Stimulated activated CD8-positive, alpha-beta memory T cell treated with anti-CD3 and anti-CD28 coated beads, Interleukin-12 subunit alpha, Interleukin-12 subunit beta, amount 100 ng/mL, for 1 hour (primary cell): ENCODE results near the gene GIPC1.
A peak's percentile ranks its signal among the peaks of the same experiment; 100 is the strongest.
"Not testable (repeated sequence)": the region's sequence is repeated elsewhere in the genome, so short reads cannot be mapped to it uniquely, and the experiment has no call there.

Experiments
- DNase-seq: peaks from one replicate; pipeline ENCODE4 v3.0.0-alpha.2; 2020; ENCODE audit warnings: low read depth

Gene GIPC1

DNA sequence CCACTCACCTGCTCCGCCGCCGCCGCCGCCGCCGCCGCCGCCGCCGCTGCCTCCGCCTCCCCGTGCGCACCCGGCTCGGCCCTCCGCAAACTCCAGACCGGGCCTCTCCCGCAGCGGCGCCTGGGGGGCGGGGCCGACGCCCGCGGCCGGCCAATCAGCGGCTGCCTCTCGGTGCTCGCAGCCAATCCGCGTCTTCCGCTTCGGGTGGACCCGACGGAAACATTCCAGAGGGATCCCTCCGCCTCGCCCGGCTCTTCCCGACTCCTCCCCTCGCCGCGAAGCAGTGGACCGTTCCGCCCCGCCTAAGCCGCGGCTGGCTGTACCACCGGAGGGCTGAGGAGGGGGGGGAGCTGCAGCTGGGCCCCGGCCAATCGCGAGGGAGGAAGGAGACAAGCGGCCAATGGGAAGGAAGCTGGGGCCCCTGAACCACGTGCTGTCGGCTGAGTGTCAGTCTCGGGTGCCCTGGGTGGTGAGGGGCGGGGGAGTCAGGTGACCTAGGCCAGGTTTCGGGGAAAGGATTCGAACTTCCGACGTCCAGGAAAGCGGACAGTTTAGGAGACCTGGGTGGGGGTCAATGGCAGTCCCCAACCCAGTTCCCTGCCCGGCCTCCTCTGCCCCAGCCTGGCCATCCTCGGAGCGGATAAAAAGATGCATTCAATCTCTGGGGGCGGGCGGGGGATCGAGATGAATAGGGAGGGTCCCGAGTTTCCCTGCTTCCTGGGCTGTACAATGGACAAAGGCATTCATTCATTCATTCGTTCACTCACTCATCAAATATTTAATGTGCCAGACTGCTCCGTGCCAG, at the start of gene GIPC1:
Gene GIPC1, minus strand, starts transcription at position 99 of the 805 bp plus-strand sequence. CDS start 13,151 bp downstream, outside the sequence.
- DNase-seq, result peak; percentile 63

DNA sequence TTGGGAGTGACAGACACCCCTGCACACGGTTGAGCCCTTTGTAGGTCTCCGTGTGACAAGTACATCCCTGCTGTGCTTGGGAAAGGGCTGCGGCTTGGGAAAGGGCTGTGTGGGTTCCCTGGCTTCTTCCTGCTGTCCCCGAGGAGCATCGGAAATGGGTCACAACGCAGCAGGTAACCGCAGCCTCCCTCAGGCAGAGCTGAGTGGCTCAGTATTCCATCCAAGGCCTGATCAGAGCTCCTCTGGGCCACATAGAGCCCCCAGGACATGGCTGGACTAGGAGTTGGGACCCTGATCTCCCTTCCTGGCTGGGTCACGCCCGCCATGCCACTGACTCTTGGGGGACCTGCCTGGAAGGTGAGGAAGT, 49.8 kb upstream of the GIPC1 start:
- DNase-seq, result no peak

DNA sequence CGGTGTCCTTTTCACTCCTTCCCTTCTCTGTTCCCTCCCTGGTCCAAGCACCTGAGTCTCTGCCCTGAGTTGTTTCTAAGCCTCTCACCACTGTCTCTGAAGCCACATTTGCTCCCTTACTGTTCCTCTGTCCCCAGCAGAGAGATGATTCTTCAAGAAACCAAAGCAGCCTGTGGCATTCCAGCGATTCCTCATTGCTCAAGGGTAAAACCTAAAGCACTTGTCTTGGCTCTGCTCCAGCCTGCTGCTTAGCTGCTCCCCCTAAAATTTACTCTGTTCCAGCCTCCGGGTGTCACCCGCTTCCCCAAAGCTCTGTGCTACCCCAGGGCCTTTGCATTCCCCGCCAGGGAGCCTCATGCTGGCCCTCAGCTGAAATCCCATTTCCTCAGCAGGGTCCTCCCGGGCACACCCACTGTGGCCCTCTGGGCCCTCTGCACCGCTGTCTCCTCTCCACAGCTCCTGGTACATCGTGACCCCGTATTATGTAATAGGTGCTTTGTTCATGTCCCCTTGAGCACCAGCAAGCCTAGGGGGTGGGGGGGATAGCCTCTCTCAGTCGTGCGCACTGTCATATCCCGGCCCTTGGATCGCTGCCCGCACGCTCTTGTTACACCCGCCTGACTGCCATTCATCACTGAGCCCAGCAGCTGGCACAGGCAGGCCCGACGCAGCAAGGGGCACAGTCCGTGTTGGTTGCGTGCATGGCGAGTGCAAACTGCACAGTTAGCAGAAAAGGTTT, 49.2 kb upstream of the GIPC1 start:
- DNase-seq, result no peak

GRCh38 chr19:14544047-14544446, 48.1 kb upstream of the GIPC1 start:
- DNase-seq, result no peak

DNA sequence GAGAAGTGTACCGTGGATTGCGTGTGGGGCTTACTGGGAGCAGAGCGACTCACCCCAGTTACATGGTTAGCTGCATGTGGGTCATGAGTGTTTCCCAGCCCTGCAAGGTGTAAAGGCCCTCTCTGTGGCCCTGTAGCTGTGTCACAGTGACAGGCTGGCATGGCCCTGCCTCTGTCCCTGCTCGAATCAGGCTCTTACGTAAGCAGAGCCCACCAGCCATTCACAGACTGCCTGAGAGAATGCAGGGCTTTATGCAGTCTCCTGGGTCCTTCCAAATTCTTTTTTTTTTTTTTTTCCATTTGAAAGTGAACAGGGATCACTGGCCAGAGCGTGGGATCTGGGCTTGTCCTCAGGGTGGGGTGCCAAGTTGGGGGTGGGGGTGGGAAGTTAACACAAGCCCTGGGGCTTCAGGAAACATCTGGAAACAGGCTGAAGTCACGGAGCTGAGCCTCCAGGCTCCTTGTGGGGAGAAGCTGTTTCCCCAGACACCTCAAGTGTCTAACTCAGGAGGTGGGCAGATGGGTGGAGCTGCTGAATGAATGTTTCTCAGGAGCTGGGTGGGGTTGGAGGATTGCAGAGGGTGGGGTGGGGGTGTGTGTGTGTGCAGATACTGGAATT, 46.9 kb upstream of the GIPC1 start:
- DNase-seq, result no peak

- not testable (repeated sequence) for DNase-seq
Observed at GRCh38 chr19:14541979-14542378, 46.1 kb upstream of the GIPC1 start.

DNA sequence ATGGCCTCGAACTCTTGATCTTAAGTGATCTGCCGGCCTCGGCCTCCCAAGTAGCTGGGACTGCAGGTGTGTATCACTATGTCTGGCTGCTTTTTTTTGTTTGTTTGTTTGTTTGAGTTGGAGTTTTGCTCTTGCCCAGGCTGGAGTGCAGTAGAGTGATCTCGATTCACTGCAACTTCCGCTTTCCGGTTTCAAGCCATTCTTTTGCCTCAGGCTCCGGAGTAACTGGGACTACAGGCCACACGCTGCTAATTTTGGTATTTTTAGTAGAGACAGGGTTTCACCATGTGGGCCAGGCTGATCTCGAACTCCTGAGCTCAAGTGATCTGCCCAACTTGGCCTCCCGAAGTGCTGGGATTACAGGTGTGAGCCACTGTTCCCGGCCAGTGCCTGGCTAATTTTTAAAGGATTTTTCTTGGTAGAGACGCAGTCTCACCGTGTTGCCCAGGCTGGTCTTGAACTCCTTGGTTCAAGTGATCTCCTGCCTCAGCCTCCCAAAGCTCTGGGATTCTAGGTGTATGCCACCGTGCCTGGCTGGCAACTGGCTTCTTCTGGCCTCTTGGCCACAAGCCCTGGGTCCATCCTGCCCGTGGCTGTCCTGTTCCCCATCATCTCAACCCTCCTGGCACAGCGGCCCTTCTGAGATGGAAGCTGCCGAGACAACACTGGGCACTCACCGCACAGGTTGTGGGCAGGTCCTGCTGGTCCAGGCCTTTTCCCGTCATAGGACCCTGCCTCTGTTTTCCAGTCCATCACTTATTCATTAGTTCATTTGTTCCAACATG, 45.0 kb upstream of the GIPC1 start:
- DNase-seq, result no peak

DNA sequence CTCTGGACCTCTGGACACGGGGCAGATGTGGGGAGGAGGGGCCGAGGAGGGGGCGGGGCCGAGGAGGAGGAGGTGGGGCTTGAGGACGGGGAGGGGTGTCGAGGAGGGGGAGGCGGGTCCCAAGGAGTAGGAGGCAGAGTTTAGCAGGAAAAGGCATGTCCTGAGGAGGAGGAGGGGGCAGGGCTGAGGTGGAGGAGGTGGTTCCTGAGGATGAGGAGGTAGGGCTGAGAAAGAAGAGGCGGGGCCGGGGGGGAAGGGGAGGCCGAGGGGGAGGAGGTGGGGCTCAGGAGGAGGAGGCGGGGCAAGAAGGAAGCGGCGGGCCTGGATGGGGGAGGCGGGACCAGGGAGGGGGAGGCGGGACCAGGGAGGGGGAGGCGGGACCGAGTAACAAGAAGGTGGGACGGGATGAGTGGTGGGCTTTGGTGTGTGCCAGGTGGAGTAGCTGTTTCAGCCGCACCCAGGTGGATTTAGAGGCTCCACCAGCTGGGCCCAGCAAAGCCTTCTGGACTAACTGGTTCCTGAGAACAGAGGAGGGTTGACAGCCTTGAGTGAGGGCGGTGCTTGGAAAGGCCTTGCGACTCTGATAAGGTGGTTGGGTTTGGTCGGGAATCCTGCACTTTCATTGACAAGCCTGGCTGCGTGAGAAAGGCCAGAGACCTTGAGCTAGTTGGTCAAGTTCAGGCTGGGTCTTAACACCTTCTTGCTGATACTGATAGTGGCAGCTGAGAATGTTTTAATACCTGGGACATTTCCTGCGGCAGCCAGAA, 41.2 kb upstream of the GIPC1 start:
- no peak for DNase-seq

GRCh38 chr19:14533450-14533849, 37.5 kb upstream of the GIPC1 start:
- no peak for DNase-seq

DNA sequence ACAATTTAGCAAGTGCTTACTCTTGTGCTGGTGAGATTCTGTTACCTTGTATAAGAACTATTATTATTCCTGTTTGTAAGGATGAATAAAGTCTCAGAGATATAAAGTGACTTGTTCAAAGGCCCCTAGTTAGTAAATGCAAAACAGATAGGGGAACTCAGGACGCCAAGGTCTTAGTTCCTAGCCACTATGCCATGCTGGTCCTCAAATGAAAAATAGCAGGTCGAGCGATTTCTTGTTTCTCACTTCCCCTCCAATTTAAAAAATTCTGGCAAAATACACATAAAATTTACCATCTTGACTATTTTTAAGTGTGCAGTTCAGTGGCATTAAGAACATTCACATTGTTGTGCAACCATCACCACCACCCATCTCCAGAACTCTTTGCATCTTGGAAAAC, 34.6 kb upstream of the GIPC1 start:
- no peak for DNase-seq

DNA sequence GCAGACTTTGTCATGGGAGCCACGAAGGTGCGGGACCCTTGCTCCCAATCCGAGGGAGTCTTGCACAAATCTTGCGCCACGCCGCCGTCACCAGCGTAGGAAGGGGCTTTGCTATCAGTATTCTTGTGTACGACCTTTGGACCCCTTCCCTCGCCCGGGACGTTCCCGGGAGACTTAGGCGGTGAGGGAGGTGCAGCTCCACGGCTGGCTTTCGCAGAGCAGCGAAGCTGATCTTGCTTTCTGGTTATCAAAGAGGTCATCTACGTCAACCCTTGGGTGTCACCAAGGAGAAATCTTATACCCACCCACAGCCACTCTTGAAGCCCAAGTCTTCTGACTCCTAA, 34.0 kb upstream of the GIPC1 start:
- DNase-seq, result no peak

DNA sequence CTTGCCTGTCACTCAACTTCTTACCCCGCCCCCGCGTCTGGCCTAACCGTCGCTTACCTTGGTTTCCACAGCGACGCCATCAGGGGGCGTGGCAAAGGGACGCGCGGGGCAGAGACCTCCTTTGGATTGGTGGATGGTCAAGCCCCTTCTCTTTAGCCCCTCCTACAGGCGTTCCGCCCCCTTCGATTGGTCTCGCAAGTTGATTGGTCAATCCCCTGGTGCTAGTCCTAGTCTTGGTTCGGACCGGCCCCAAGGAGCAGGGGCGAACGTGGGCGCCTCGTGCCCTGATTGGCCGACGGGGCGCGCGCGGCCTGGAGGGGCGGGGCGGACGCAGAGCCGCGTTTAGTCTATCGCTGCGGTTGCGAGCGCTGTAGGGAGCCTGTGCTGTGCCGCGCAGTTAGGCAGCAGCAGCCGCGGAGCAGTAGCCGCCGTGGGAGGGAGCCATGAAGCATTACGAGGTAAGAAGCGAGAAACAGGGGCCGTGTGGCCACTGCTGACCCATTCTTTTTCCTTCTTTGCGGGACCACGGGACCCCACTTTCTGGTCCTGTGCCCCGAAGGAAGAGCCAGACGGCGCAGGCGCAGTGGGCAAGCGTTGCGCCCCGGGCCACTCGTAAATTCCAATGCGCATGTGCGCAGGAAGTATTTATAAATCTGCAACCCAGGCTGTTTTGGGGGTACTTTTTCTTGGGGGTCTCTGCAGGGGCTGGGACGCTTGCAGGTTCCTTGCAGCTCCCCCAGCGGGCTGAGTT, 33.5 kb upstream of the GIPC1 start, which contains the start of gene TECR:
Gene TECR, plus strand, starts transcription at position 341 of the 751 bp plus-strand sequence. Its CDS starts 103 bp downstream, at position 444.
- DNase-seq, result peak; percentile 100

DNA sequence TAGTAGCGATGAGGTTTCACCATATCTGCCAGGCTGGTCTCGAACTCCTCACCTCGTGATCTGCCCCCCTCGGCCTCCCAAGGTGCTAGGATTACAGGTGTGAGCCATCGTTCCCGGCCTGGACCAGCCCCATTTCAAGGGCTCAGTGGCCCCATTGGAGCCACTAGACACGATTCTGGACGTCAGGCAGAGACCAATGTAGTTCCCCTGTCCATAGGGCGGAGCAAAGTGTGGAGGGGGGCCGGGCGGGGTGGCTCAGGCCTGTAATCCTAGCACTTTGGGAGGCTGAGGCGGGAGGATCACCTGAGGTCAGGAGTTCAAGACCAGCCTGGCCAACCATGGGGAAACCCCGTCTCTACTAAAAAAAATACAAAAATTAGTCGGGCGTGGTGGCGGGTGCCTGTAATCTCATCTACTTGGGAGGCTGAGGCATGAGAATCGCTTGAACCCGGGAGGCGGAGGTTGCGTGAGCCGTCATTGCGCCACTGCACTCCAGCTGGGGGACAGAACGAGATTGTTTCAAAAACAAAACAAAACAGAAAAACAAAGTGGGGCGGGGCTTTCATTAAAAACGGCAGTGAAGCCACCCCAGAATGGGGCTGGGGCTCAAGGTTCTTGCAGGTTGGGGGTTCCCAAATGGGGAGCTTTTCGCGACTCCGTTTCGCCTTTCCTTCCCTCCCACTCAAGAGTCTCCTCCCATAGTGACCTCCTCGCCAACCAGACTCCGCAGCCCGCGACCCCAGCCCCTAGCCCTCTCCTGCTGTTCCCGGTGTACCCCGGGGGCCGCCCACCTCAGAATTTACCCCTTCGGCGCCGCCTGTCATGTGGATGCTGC, 32.7 kb upstream of the GIPC1 start:
- DNase-seq, result no peak

DNA sequence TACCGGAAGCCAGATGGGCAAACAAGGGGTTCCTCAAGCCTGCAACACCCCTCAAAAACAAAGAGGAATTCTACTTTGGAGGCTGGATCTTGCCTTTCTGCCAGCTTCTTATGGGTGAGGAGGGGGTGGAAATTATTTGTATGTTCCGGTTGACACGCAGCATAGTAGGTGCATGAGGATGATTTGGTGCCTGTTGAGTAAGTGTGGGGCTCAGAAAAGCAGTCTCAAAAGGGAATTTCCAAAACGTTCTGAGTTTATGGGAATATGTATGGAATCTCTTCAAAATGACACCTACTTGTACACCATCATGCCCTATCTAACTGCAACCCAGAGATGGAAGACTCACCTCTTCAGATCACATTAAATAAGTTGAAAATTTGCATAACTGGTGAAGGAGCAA, 30.5 kb upstream of the GIPC1 start:
- DNase-seq, result no peak

DNA sequence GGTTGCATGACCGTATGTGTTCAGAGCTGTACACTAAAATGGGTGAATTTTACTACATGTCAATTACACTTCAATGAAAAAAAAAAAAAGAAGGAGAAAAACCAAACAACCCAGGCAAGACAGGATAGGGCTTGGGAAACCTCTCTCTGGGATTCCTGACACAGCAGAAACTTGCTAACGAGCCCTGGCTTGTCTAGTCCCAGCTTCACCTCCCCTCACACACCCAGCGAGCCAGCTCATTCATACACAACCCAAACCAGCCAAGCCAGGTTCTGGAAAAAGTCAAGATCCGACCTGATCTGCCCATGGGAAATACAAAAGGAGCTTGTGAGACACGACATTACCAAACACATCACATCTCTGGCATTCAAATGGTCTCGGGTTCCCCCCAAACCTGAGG, 29.8 kb upstream of the GIPC1 start:
- no peak for DNase-seq

GRCh38 chr19:14520543-14520942, 24.6 kb upstream of the GIPC1 start:
- DNase-seq, result no peak

GRCh38 chr19:14519860-14520407, 24.0 kb upstream of the GIPC1 start:
- DNase-seq, result no peak

DNA sequence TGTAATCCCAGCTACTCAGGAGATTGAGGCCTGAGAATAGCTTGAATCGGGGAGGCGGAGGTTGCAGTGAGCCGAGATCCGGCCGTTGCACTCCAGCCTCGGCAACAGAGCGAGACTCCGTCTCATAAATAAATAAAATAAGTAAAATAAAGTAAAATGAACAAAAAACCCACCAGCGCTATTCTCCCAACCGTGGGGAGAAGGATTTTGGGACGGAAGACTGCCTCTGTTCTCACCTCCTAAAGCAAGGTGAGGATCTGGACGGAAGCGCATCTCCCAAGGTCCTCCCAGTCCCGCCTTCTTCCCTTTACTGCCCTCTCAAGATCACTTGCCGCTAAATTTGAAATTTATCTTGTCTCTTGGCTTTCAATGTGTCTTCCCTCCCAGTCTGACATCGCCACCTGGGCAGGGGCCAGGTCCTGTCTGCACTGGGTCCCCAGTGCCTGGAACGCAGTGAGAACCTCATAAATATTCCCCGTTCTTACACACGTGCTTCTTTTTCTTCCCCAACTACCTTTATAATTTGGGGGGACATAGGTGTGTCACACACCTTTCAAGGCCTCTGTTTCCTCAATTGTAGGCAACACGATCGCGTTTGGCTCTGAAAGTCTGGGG, 23.4 kb upstream of the GIPC1 start:
- no peak for DNase-seq
